SK-N-SH (cell line): ENCODE data around the gene GRK3.
"Not testable (repeated sequence)": the region's sequence is repeated elsewhere in the genome, so short reads cannot be mapped to it uniquely, and the experiment has no call there.

Experiments
- CTCF ChIP-seq: fragments of 200-600 bp; sonication (generic); IDR thresholded peaks from 2 replicates; pipeline ENCODE4 v1.6.1; 2017; ENCODE audit warnings: antibody characterized with exemption, mild to moderate bottlenecking, moderate library complexity
- EZH2phosphoT487 ChIP-seq: fragments of 200-600 bp; sonication (generic); IDR thresholded peaks from 2 replicates; pipeline ENCODE4 v1.6.1; 2017; ENCODE audit warnings: low read depth, mixed run types, mild to moderate bottlenecking, antibody characterized with exemption, moderate library complexity, borderline replicate concordance
- JUND ChIP-seq: IDR thresholded peaks from 2 replicates; pipeline ENCODE4 v1.4.0; 2012
- MAX ChIP-seq: IDR thresholded peaks from 2 replicates; pipeline ENCODE4 v1.4.0; 2012; ENCODE audit warnings: low read depth
- MEF2A ChIP-seq: IDR thresholded peaks from 2 replicates; pipeline ENCODE4 v1.4.0; 2012; ENCODE audit warnings: low read depth, borderline replicate concordance
- NRF1 ChIP-seq: IDR thresholded peaks from 2 replicates; pipeline ENCODE4 v1.6.1; 2012; ENCODE audit warnings: low read depth, mild to moderate bottlenecking, low read length
- POLR2AphosphoS5 ChIP-seq: IDR thresholded peaks from 2 replicates; pipeline ENCODE4 v1.6.1; 2012; ENCODE audit warnings: low read depth, low read length
- RAD21 ChIP-seq: IDR thresholded peaks from 2 replicates; pipeline ENCODE4 v1.6.1; 2012; ENCODE audit warnings: mild to moderate bottlenecking, low read length
- REST ChIP-seq: IDR thresholded peaks from 2 replicates; pipeline ENCODE4 v1.6.1; 2012; ENCODE audit warnings: mild to moderate bottlenecking, low read depth, low read length, moderate library complexity
- TAF1 ChIP-seq: IDR thresholded peaks from 2 replicates; pipeline ENCODE4 v1.6.1; 2012; ENCODE audit warnings: low read depth, mild to moderate bottlenecking, low read length, moderate library complexity, borderline replicate concordance
- TEAD4 ChIP-seq: IDR thresholded peaks from 2 replicates; pipeline ENCODE4 v1.4.0; 2012; ENCODE audit warnings: mild to moderate bottlenecking, borderline replicate concordance; ENCODE audit not compliant: insufficient read depth

GRCh38 chr22:25605565-25605964, 41.1 kb downstream of the GRK3 start:
- not testable (repeated sequence) for TF ChIP-seq CTCF, RAD21, MEF2A, TAF1, REST, TEAD4, EZH2phosphoT487, MAX, JUND, NRF1, POLR2AphosphoS5
